ENCODE data around the gene IDNK.
A peak's percentile ranks its signal among the peaks of the same experiment; 100 is the strongest.

The IDNK gene

GRCh38 chr9:83636813-83637212, 13.9 kb downstream of the IDNK start:
- no peak for DNase-seq

GRCh38 chr9:83637389-83637788, 14.4 kb downstream of the IDNK start:
- DNase-seq: no peak

GRCh38 chr9:83639266-83639665, 16.3 kb downstream of the IDNK start:
- no peak for DNase-seq

- no peak for DNase-seq
Measured at GRCh38 chr9:83642793-83643192, 19.9 kb downstream of the IDNK start.

GRCh38 chr9:83646500-83647239, 23.7 kb downstream of the IDNK start:
- DNase-seq: no peak

GRCh38 chr9:83649080-83649479, 26.1 kb downstream of the IDNK start:
- DNase-seq: peak; percentile 69

- DNase-seq: no peak
Measured at GRCh38 chr9:83649515-83649914, 26.6 kb downstream of the IDNK start.

- DNase-seq: no peak
Measured at GRCh38 chr9:83651558-83651957, 28.6 kb downstream of the IDNK start.

GRCh38 chr9:83652433-83652832, 29.5 kb downstream of the IDNK start:
- DNase-seq: no peak

GRCh38 chr9:83655433-83655832, 32.5 kb downstream of the IDNK start:
- no peak for DNase-seq

GRCh38 chr9:83656032-83656680, 33.2 kb downstream of the IDNK start:
- no peak for DNase-seq

GRCh38 chr9:83656952-83657351, 34.0 kb downstream of the IDNK start:
- no peak for DNase-seq

GRCh38 chr9:83662933-83663332, 40.0 kb downstream of the IDNK start:
- DNase-seq: no peak

GRCh38 chr9:83665580-83666200, 42.7 kb downstream of the IDNK start:
- no peak for DNase-seq

- DNase-seq: no peak
Measured at GRCh38 chr9:83669067-83669466, 46.1 kb downstream of the IDNK start.

- no peak for DNase-seq
Measured at GRCh38 chr9:83670381-83670780, 47.4 kb downstream of the IDNK start.

GRCh38 chr9:83671451-83671850, 48.5 kb downstream of the IDNK start:
- DNase-seq: no peak

GRCh38 chr9:83675466-83675865, 52.5 kb downstream of the IDNK start:
- no peak for DNase-seq

- no peak for DNase-seq
Measured at GRCh38 chr9:83677596-83677995, 54.7 kb downstream of the IDNK start.

GRCh38 chr9:83680233-83680632, 57.3 kb downstream of the IDNK start:
- no peak for DNase-seq

GRCh38 chr9:83681490-83681889, 58.5 kb downstream of the IDNK start:
- DNase-seq: no peak

- no peak for DNase-seq
Measured at GRCh38 chr9:83688921-83689320, 66.0 kb downstream of the IDNK start.

GRCh38 chr9:83691492-83691891, 68.5 kb downstream of the IDNK start:
- no peak for DNase-seq

All from CD4-positive, alpha-beta T cell treated with Interleukin-15 for 1 hour (primary cell).